GM18498 (cell line): ENCODE results near the gene SOX30.
A peak's percentile ranks its signal among the peaks of the same experiment; 100 is the strongest.

Experiments
- ATAC-seq: cut with Tn5 transposase; IDR thresholded peaks from one replicate; pipeline ENCODE4 v1.9.1; 2021; ENCODE audit warnings: mild to moderate bottlenecking, moderate library complexity; ENCODE audit not compliant: unreplicated experiment

SOX30 gene

GRCh38 chr5:157665467-157666070 is 13.3 kb upstream of the SOX30 start:
- no peak for ATAC-seq

GRCh38 chr5:157659868-157660660 is 7.8 kb upstream of the SOX30 start:
- ATAC-seq = no peak

GRCh38 chr5:157658893-157659292 is 6.7 kb upstream of the SOX30 start:
- ATAC-seq = no peak

GRCh38 chr5:157657516-157657915 is 5.3 kb upstream of the SOX30 start:
- no peak for ATAC-seq

GRCh38 chr5:157651623-157652376 is 438 bp downstream of the SOX30 start:
- ATAC-seq = peak; percentile 89

GRCh38 chr5:157650991-157651611 is 1.1 kb downstream of the SOX30 start:
- ATAC-seq = no peak

- no peak for ATAC-seq
These were observed 3.1 kb downstream of the SOX30 start for GRCh38 chr5:157649101-157649500.

GRCh38 chr5:157648275-157648990 is 3.8 kb downstream of the SOX30 start:
- ATAC-seq = no peak

- ATAC-seq = no peak
These were observed 11.7 kb downstream of the SOX30 start for GRCh38 chr5:157640406-157641066.

GRCh38 chr5:157630341-157630740 is 21.9 kb downstream of the SOX30 start:
- no peak for ATAC-seq

- no peak for ATAC-seq
These were observed 25.4 kb downstream of the SOX30 start for GRCh38 chr5:157626831-157627230.

- no peak for ATAC-seq
These were observed 28.1 kb downstream of the SOX30 start for GRCh38 chr5:157624144-157624543.

GRCh38 chr5:157620776-157621175 is 31.5 kb downstream of the SOX30 start:
- no peak for ATAC-seq

- ATAC-seq = no peak
These were observed 34.0 kb downstream of the SOX30 start for GRCh38 chr5:157618191-157618765.

- ATAC-seq = no peak
These were observed 35.5 kb downstream of the SOX30 start for GRCh38 chr5:157616785-157617184.

GRCh38 chr5:157613385-157614245 is 38.6 kb downstream of the SOX30 start:
- no peak for ATAC-seq

GRCh38 chr5:157612581-157612980 is 39.7 kb downstream of the SOX30 start:
- ATAC-seq = no peak

GRCh38 chr5:157611571-157612476 is 40.4 kb downstream of the SOX30 start:
- peak; percentile 46 for ATAC-seq
